SK-N-SH (cell line): ENCODE measurements around the gene CRIP2. TPM values are rescaled to one million over a fixed set of nuclear protein-coding genes. Genes with fewer than 3 reads are reported as not detected.

Experiments used
- CTCF ChIA-PET: fragments of 300-600, 350-600 bp; formaldehyde crosslinking; extraction: SDS; loops from one replicate; lab custom pipeline; 2021; lab: Yijun Ruan, JAX
- POLR2A ChIA-PET: fragments of 350-600 bp; sonication (Branson Sonifier 250); formaldehyde crosslinking; extraction: SDS; loops from one replicate; lab custom pipeline; 2020; ENCODE audit warnings: antibody characterized with exemption, inconsistent platforms; lab: Yijun Ruan, JAX
- DNase-seq: peaks from one replicate; pipeline ENCODE4 v3.0.0; 2012
- H2AFZ ChIP-seq: fragments of 200-600 bp; sonication (generic); 2 replicates; pipeline ENCODE4 v1.8.1; 2016; ENCODE audit warnings: antibody characterized with exemption, mild to moderate bottlenecking, low read depth
- H3F3A ChIP-seq: fragments of 200-600 bp; sonication (generic); replicated peaks from 2 replicates; pipeline ENCODE3; 2016; ENCODE audit warnings: antibody characterized with exemption, mild to moderate bottlenecking; ENCODE audit not compliant: insufficient read depth
- H3K27ac ChIP-seq, 2 experiments: fragments of 200-500 bp in 1 of 2; fragments of 200-600 bp in 1 of 2; sonication (Bioruptor generic) in 1 of 2; sonication (generic), shearing (Covaris generic) in 1 of 2; 2 replicates each; pipeline versions ENCODE4 v1.5.1 to v1.6.1; 2014 to 2016; ENCODE audit warnings: low read depth in 2 of 2, inconsistent platforms in 1 of 2, low read length in 1 of 2, mild to moderate bottlenecking in 1 of 2, mixed read lengths in 1 of 2
- H3K27me3 ChIP-seq: fragments of 200-600 bp; sonication (generic), shearing (Covaris generic); 2 replicates; pipeline ENCODE4 v1.6.1; 2016; ENCODE audit warnings: mixed run types; ENCODE audit not compliant: insufficient read depth
- H3K36me3 ChIP-seq, 2 experiments: fragments of 200-500 bp in 1 of 2; fragments of 200-600 bp in 1 of 2; sonication (Bioruptor generic) in 1 of 2; sonication (generic) in 1 of 2; replicated peaks in 1 of 2; 2 replicates each; pipeline versions ENCODE3 to v1.5.1; 2014 to 2016; ENCODE audit warnings: low read length in 1 of 2, mild to moderate bottlenecking in 1 of 2; ENCODE audit not compliant: insufficient read depth in 2 of 2, control insufficient read depth in 1 of 2
- H3K4me1 ChIP-seq, 2 experiments: fragments of 200-500 bp in 1 of 2; fragments of 200-600 bp in 1 of 2; sonication (Bioruptor generic) in 1 of 2; sonication (generic), shearing (Covaris generic) in 1 of 2; 2 replicates each; pipeline versions ENCODE4 v1.5.1 to v1.6.1; 2014 to 2016; ENCODE audit warnings: low read depth in 1 of 2, low read length in 1 of 2, mixed run types in 1 of 2; ENCODE audit not compliant: insufficient read depth in 2 of 2, control insufficient read depth in 1 of 2
- H3K4me2 ChIP-seq: fragments of 200-600 bp; sonication (generic), shearing (Covaris generic); 2 replicates; pipeline ENCODE4 v1.6.1; 2017; ENCODE audit warnings: mixed run types
- H3K4me3 ChIP-seq, 2 experiments: fragments of 200-500 bp in 1 of 2; fragments of 200-600 bp in 1 of 2; sonication (Bioruptor generic) in 1 of 2; sonication (generic), shearing (Covaris generic) in 1 of 2; 2 replicates each; pipeline versions ENCODE4 v1.5.1 to v1.8.1; 2014 to 2016; ENCODE audit warnings: low read depth in 2 of 2, inconsistent platforms in 1 of 2, low read length in 1 of 2, mild to moderate bottlenecking in 1 of 2, mixed read lengths in 1 of 2, moderate library complexity in 1 of 2
- H3K79me2 ChIP-seq: fragments of 200-600 bp; sonication (generic); 2 replicates; pipeline ENCODE4 v1.8.1; 2017; ENCODE audit warnings: mild to moderate bottlenecking; ENCODE audit not compliant: insufficient read depth
- H3K9ac ChIP-seq: fragments of 200-600 bp; sonication (generic); 2 replicates; pipeline ENCODE4 v1.6.1; 2017; ENCODE audit warnings: mixed run types
- H3K9me2 ChIP-seq: fragments of 200-600 bp; sonication (generic); 2 replicates; pipeline ENCODE4 v1.6.1; 2017; ENCODE audit warnings: mixed run types
- H3K9me3 ChIP-seq: fragments of 200-600 bp; sonication (generic); 2 replicates; pipeline ENCODE4 v1.6.1; 2017; ENCODE audit warnings: mixed run types, mild to moderate bottlenecking, moderate library complexity
- H4K20me1 ChIP-seq: fragments of 200-600 bp; sonication (generic); 2 replicates; pipeline ENCODE4 v1.6.1; 2017; ENCODE audit warnings: mild to moderate bottlenecking, mixed run types; ENCODE audit not compliant: insufficient read depth
- EZH2phosphoT487 ChIP-seq: fragments of 200-600 bp; sonication (generic); IDR thresholded peaks from 2 replicates; pipeline ENCODE4 v1.6.1; 2017; ENCODE audit warnings: low read depth, mixed run types, mild to moderate bottlenecking, antibody characterized with exemption, moderate library complexity, borderline replicate concordance
- FOXM1 ChIP-seq: IDR thresholded peaks from 2 replicates; pipeline ENCODE4 v1.4.0; 2012; ENCODE audit warnings: low read depth, mild to moderate bottlenecking
- MEF2A ChIP-seq: IDR thresholded peaks from 2 replicates; pipeline ENCODE4 v1.4.0; 2012; ENCODE audit warnings: low read depth, borderline replicate concordance
- POLR2AphosphoS5 ChIP-seq: IDR thresholded peaks from 2 replicates; pipeline ENCODE4 v1.6.1; 2012; ENCODE audit warnings: low read depth, low read length
- REST ChIP-seq: IDR thresholded peaks from 2 replicates; pipeline ENCODE4 v1.6.1; 2012; ENCODE audit warnings: mild to moderate bottlenecking, low read depth, low read length, moderate library complexity
- SIN3A ChIP-seq: IDR thresholded peaks from 2 replicates; pipeline ENCODE4 v1.6.1; 2012; ENCODE audit warnings: low read depth, mild to moderate bottlenecking, low read length, moderate library complexity, borderline replicate concordance
- SMC3 ChIP-seq: IDR thresholded peaks from 2 replicates; pipeline ENCODE4 v1.6.1; 2012; ENCODE audit warnings: low read depth, low read length, improper control_type of control experiment
- TCF12 ChIP-seq: IDR thresholded peaks from 2 replicates; pipeline ENCODE4 v1.4.0; 2012
- TEAD4 ChIP-seq: IDR thresholded peaks from 2 replicates; pipeline ENCODE4 v1.4.0; 2012; ENCODE audit warnings: mild to moderate bottlenecking, borderline replicate concordance; ENCODE audit not compliant: insufficient read depth
- USF1 ChIP-seq: IDR thresholded peaks from 2 replicates; pipeline ENCODE4 v1.4.0; 2012; ENCODE audit warnings: low read depth, borderline replicate concordance
- ZBTB33 ChIP-seq: IDR thresholded peaks from 2 replicates; pipeline ENCODE4 v1.4.0; 2012; ENCODE audit warnings: low read depth, borderline replicate concordance
- WGBS: methylation state at CpG from one replicate; pipeline ENCODE4 v1.1.6; 2017; ENCODE audit warnings: low lambda C conversion rate; 5-methylcytosine and 5-hydroxymethylcytosine counted together
- polyA plus RNA-seq, 3 experiments: library from polyadenylated mRNA; depleted of rRNA; stranded (reverse); fragments of >200 nt; gene quantifications; 2 replicates each; pipeline ENCODE4 v1.2.3, GENCODE V29; 2012
- TF ChIP-seq, protein P1 (sequence below): IDR thresholded peaks from 2 replicates; pipeline ENCODE4 v1.4.0; 2012; ENCODE audit warnings: low read depth

The CRIP2 gene
- polyA plus RNA-seq, 1 of the 3 experiments (the other 2 are of a cell fraction) = 335 TPM

DNA sequence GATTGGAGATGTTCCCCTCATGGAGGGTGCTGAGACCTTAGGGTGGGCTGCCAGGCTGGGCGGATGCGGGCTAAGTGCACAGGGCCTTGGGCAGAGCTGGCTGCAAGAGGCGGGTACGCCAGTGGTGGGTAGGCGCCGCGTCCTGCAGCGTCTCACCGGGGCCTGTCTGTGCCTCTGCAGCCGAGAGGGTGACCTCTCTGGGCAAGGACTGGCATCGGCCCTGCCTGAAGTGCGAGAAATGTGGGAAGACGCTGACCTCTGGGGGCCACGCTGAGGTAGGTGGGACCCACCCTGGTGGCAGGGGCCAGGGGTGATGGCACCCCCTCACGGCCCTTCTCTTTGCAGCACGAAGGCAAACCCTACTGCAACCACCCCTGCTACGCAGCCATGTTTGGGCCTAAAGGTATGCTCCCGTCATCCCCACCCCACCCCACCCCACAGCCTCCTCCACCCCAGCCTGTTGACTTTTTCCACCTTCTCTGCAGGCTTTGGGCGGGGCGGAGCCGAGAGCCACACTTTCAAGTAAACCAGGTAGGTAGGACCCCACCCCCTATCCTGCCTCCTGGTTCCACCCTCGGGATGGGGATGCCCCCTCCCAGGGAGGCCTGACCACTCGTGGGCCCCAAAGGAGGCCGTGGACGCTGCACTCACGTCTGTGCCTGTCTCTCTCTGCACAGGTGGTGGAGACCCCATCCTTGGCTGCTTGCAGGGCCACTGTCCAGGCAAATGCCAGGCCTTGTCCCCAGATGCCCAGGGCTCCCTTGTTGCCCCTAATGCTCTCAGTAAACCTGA, 13.6 kb downstream of the CRIP2 start (continued):
- TF ChIP-seq ZBTB33 = no peak

- no peak overlapping the region for H2AFZ ChIP-seq
- no peak for DNase-seq
- no peak for TF ChIP-seq SMC3
- ChIA-PET POLR2A (interaction anchor here (0.8 to 2.0 kb wide), 5 partner anchors 8 to 92 kb away, joined by 3 to 14 read pairs (median 9); no protein-coding TSS in a partner anchor), CTCF (interaction anchor here (0.8 to 5.9 kb wide), 33 partner anchors 9 to 512 kb away, joined by 3 to 135 read pairs (median 7); partner anchors contain the start of genes BRF1, JAG2, NUDT14 and TEX22)
- H3F3A ChIP-seq = no peaks in the 10 kb centered on the region
- no peaks in the 10 kb centered on the region for H3K27me3 ChIP-seq
- H3K36me3 ChIP-seq = no peaks in the 10 kb centered on the region
- H3K9me3 ChIP-seq = no peaks in the 10 kb centered on the region
- no peaks in the 10 kb centered on the region for H3K9me2 ChIP-seq
- H3K4me3 ChIP-seq = peak overlapping the region in 1 of 2 experiments; percentile 82; a peak in 2 of 4 replicates
- WGBS = 36% methylated on average over 5 of the region's 20 CpGs
- peaks cover 11% of the 10 kb centered on the region; the same call in 1 of the 2 replicates for H4K20me1 ChIP-seq
- H3K9ac ChIP-seq = peak overlapping the region; percentile 97
- peaks cover 16 to 45% of the 10 kb centered on the region in 2 experiments; a peak in 3 of 4 replicates for H3K4me1 ChIP-seq
- peak overlapping the region; percentile 82 to 91; a peak in 3 of 4 replicates for H3K27ac ChIP-seq
- peaks cover 13% of the 10 kb centered on the region; the same call in 1 of the 2 replicates for H3K79me2 ChIP-seq
- H3K4me2 ChIP-seq = peak overlapping the region; percentile 94; the same call in 1 of the 2 replicates
Observed at GRCh38 chr14:105488781-105489541, 14.3 kb downstream of the CRIP2 start.

DNA sequence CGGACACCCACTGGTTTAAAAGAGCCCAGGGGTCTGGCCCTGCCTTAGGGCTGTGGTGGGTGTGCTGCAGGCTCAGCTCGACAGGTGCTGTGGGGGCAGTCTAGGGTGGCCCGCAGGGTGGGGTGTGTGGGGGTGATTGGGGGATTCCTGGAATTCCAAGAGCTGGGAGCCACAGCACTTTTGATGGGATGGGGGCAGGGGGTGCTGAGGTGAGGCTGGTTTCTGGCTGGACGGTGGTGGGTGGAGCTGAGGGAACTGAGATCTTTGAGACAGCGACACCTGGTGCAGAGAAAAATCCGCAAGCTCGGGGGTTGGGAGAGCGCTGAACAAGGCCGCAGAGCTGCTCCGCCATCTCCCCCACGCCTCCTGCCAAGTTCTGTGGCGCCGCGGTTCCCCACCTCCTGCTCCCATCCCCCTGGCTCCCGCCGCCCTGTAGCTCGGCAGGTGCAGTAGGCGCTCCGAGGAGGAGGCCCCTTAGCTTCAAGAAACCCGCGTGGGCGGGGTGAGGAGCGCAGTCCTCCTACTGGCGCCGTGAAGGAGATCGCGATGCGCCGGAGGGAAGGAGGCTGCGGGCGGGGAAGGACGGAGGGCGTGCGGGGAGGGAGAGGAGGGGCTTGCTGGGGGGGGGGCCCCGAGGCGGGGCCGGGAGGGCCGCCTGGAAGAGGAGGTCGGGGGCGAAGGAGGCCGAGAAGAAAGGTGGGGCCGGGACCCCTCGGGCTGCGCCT, 15.1 kb downstream of the CRIP2 start:
- DNase-seq = peak; percentile 79
- WGBS = 11% methylated on average over 18 of the region's 44 CpGs
- TF ChIP-seq TCF12 (no peak), USF1 (no peak), POLR2AphosphoS5 (no peak), SIN3A (0 out of 2 replicates have a peak, but pooled peaks have one; percentile 25), EZH2phosphoT487 (no peak), MEF2A (no peak), REST (no peak), FOXM1 (no peak), TEAD4 (no peak)
- TF ChIP-seq, protein P1, sequence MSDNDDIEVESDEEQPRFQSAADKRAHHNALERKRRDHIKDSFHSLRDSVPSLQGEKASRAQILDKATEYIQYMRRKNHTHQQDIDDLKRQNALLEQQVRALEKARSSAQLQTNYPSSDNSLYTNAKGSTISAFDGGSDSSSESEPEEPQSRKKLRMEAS = peak; percentile 55; the same call in 1 of the 2 replicates

More for the DNA sequence above, 15.1 kb downstream of the CRIP2 start:
- H3F3A ChIP-seq = no peaks in the 10 kb centered on the region
- peaks cover 11% of the 10 kb centered on the region; the same call in 1 of the 2 replicates for H4K20me1 ChIP-seq
- POLR2A ChIA-PET = interaction anchor here (0.8 to 2.0 kb wide), 5 partner anchors 8 to 93 kb away, joined by 3 to 14 read pairs (median 9); no protein-coding TSS in a partner anchor
- no peaks in the 10 kb centered on the region for H3K9me2 ChIP-seq
- H3K4me2 ChIP-seq = peak overlapping the region; percentile 94
- peak overlapping the region; percentile 70 to 82 for H3K4me3 ChIP-seq
- peaks cover 13% of the 10 kb centered on the region; the same call in 1 of the 2 replicates for H3K79me2 ChIP-seq
- no peaks in the 10 kb centered on the region for H3K9me3 ChIP-seq
- peak overlapping the region; percentile 97 for H3K9ac ChIP-seq
- CTCF ChIA-PET = interaction anchor here (0.6 to 5.9 kb wide), 50 partner anchors 9 to 513 kb away, joined by 3 to 135 read pairs (median 4); partner anchors contain the start of genes BRF1, CLBA1, JAG2 and NUDT14
- no peak overlapping the region; the same call in 1 of the 2 replicates for H2AFZ ChIP-seq
- no peaks in the 10 kb centered on the region for H3K27me3 ChIP-seq
- peak overlapping the region; percentile 82 to 91 for H3K27ac ChIP-seq
- H3K36me3 ChIP-seq = no peaks in the 10 kb centered on the region
- peaks cover 9 to 38% of the 10 kb centered on the region in 2 experiments; a peak in 3 of 4 replicates for H3K4me1 ChIP-seq
